A673 (cell line): Measurements from ENCODE around the gene MASP1.

Experiments
- EZH2 ChIP-seq: fragments of 200-600 bp; sonication (generic); IDR thresholded peaks from 2 replicates; pipeline ENCODE4 v1.6.1; 2017; ENCODE audit warnings: borderline replicate concordance, low read depth, mild to moderate bottlenecking, mixed read lengths, antibody characterized with exemption, low read length; ENCODE audit not compliant: poor library complexity, severe bottlenecking
- TF ChIP-seq, protein P1 (sequence below): fragments of 300-800, 200-600 bp; sonication (generic); conservative IDR thresholded peaks from 2 replicates; pipeline ENCODE4 v1.5.1; 2017; ENCODE audit warnings: low read depth, mild to moderate bottlenecking, antibody characterized with exemption, low read length, moderate library complexity, mixed read lengths

- TF ChIP-seq, protein P1, sequence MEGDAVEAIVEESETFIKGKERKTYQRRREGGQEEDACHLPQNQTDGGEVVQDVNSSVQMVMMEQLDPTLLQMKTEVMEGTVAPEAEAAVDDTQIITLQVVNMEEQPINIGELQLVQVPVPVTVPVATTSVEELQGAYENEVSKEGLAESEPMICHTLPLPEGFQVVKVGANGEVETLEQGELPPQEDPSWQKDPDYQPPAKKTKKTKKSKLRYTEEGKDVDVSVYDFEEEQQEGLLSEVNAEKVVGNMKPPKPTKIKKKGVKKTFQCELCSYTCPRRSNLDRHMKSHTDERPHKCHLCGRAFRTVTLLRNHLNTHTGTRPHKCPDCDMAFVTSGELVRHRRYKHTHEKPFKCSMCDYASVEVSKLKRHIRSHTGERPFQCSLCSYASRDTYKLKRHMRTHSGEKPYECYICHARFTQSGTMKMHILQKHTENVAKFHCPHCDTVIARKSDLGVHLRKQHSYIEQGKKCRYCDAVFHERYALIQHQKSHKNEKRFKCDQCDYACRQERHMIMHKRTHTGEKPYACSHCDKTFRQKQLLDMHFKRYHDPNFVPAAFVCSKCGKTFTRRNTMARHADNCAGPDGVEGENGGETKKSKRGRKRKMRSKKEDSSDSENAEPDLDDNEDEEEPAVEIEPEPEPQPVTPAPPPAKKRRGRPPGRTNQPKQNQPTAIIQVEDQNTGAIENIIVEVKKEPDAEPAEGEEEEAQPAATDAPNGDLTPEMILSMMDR, result no peak
- no peak for TF ChIP-seq EZH2
Measured at GRCh38 chr3:187263270-187263669, 28.3 kb downstream of the MASP1 start.
